Coronary artery (tissue), 2 donors: ENCODE results near the gene ZBTB44.
"Not testable (repeated sequence)": the region's sequence is repeated elsewhere in the genome, so short reads cannot be mapped to it uniquely, and the experiment has no call there.

Source experiments
- DNase-seq: peaks from one replicate; pipeline ENCODE4 v3.0.0-alpha.2; 2017; ENCODE audit warnings: low spot score
- H3K27ac ChIP-seq, 2 donors: fragments of 200-600 bp; sonication (generic); one replicate each; pipeline ENCODE4 v1.5.1; 2016 to 2019
- H3K4me3 ChIP-seq: fragments of 200-600 bp; sonication (generic); 2 replicates; pipeline ENCODE4 v1.5.1; 2016; ENCODE audit warnings: mild to moderate bottlenecking, moderate library complexity
- TF ChIP-seq, protein P1 (sequence below): fragments of 200-600 bp; sonication (generic); IDR thresholded peaks from one replicate; pipeline ENCODE4 v1.5.1; 2019; ENCODE audit warnings: antibody characterized with exemption

Gene ZBTB44

DNA sequence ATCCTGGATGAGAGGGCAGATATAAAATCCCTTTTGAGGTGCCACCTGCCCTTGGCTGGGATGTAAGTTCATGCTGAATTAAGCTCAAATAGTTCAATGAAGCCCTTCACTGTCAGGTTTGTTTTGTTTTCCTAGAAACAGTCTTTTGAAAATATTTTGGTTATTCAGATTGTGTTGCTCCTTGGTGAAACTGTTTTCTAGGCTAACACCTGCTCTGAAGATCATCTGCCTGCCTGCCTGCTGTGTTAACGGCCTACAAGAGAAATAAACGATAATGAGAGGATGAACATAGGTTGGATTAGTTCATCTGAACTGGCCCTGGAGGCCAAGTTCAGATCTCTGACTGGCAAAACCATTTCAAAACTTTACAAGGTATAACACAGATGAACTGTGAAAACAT lies 67.4 kb downstream of the ZBTB44 start:
- H3K4me3 ChIP-seq = no peak overlapping the region
- no peak for DNase-seq
- TF ChIP-seq, protein P1, sequence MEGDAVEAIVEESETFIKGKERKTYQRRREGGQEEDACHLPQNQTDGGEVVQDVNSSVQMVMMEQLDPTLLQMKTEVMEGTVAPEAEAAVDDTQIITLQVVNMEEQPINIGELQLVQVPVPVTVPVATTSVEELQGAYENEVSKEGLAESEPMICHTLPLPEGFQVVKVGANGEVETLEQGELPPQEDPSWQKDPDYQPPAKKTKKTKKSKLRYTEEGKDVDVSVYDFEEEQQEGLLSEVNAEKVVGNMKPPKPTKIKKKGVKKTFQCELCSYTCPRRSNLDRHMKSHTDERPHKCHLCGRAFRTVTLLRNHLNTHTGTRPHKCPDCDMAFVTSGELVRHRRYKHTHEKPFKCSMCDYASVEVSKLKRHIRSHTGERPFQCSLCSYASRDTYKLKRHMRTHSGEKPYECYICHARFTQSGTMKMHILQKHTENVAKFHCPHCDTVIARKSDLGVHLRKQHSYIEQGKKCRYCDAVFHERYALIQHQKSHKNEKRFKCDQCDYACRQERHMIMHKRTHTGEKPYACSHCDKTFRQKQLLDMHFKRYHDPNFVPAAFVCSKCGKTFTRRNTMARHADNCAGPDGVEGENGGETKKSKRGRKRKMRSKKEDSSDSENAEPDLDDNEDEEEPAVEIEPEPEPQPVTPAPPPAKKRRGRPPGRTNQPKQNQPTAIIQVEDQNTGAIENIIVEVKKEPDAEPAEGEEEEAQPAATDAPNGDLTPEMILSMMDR = no peak
- no peak overlapping the region for H3K27ac ChIP-seq

GRCh38 chr11:130246738-130247137 lies 68.0 kb downstream of the ZBTB44 start:
- no peak for DNase-seq
- Histone ChIP-seq H3K4me3 (no peak overlapping the region), H3K27ac (no peak overlapping the region)
- TF ChIP-seq, protein P1 = no peak

GRCh38 chr11:130246270-130246669 lies 68.4 kb downstream of the ZBTB44 start:
- TF ChIP-seq, protein P1 = no peak
- no peak overlapping the region for H3K27ac ChIP-seq
- H3K4me3 ChIP-seq = no peak overlapping the region
- no peak for DNase-seq

- not testable (repeated sequence) for H3K27ac ChIP-seq, H3K4me3 ChIP-seq, DNase-seq
These were observed 69.3 kb downstream of the ZBTB44 start for GRCh38 chr11:130245375-130245774.

DNA sequence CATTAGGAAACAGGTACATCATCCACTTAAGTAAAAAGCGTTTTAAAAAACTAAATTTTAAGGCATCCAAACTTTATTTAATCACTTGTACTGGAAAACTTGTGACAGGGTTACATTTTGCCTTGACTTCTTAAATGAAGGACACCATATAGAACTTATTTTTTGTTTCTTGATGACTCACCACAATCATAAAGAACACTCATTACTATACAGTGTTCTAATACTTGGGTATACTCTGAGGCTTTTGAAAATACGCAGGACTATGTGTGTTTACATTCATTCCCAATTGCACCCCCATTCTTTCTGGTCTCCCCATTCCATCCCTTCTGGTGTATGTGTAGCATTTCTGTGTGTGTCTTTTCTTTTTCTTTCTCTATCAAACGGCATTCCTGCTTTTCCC lies 69.9 kb downstream of the ZBTB44 start:
- TF ChIP-seq, protein P1 = no peak

GRCh38 chr11:130243816-130244215 lies 70.9 kb downstream of the ZBTB44 start:
- Histone ChIP-seq H3K4me3 (no peak overlapping the region), H3K27ac (no peak overlapping the region)
- DNase-seq = no peak
- TF ChIP-seq, protein P1 = no peak

More for the DNA sequence above, 69.9 kb downstream of the ZBTB44 start:
- no peak overlapping the region for H3K4me3 ChIP-seq
- no peak overlapping the region for H3K27ac ChIP-seq
- no peak for DNase-seq

DNA sequence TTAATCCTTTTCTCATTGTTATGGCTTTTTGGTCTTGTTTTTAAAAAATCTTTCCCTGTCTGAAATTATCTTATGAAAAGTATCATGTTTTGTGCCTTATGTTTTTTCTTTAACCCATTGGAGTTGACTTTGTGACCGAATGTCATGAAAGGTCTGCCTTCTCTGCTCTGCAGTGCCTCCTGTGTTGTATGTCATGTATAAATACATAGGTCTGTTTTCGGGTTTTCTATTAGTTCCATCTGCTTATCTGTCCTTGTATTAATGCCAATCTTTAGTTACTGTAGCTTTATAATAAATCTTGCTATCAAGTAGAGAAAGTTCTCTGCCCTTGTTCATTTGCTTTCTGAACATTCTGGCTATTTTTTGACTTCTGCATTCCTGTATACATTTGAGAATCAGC lies 73.0 kb downstream of the ZBTB44 start:
- Histone ChIP-seq H3K4me3 (no peak overlapping the region), H3K27ac (no peak overlapping the region)
- DNase-seq = no peak
- TF ChIP-seq, protein P1 = no peak
